ENCODE measurements around the gene PCYOX1L. TPM values are rescaled to one million over a fixed set of nuclear protein-coding genes. Genes with fewer than 3 reads are reported as not detected.

Gene PCYOX1L
- total and polyA plus RNA-seq, 9 of the 15 experiments (the other 6 are each of a cell fraction or from before 2014, with no cell fraction given): 2.3 to 17.9 (median 6.0) TPM

GRCh38 chr5:149345147-149345891 lies 12.5 kb upstream of the PCYOX1L start, which contains the start of gene GRPEL2 (continued):
- TF ChIP-seq MGA (IDR thresholded peaks at IDR 0.05): peak; percentile 20
- TF ChIP-seq MEF2D (tag; conservative IDR thresholded peaks at IDR 0.05; ENCODE audit: low read depth): peak; percentile 63; the same call in 1 of the 2 replicates
- TF ChIP-seq PHF21A (IDR thresholded peaks at IDR 0.05; ENCODE audit: borderline replicate concordance, low read depth): no peak
- TF ChIP-seq ZBTB9 (CRISPR knock-in tag; IDR thresholded peaks at IDR 0.05): 0 out of 2 replicates have a peak, but pooled peaks have one; percentile 60
- TF ChIP-seq SMARCA4 (IDR thresholded peaks at IDR 0.05): peak; percentile 7; the same call in 1 of the 2 replicates
- peak; percentile 71; the same call in 1 of the 2 replicates for TF ChIP-seq CREB1 (IDR thresholded peaks at IDR 0.05)
- no peak; the same call in 1 of the 2 replicates for TF ChIP-seq CREB1 (CRISPR knock-in tag; IDR thresholded peaks at IDR 0.05)
- no peak for TF ChIP-seq RHOXF2B (CRISPR knock-in tag; conservative IDR thresholded peaks at IDR 0.05)
- no peak for TF ChIP-seq E2F5 (CRISPR knock-in tag; IDR thresholded peaks at IDR 0.05)
- TF ChIP-seq MEF2A (IDR thresholded peaks at IDR 0.05; ENCODE audit: control insufficient read depth, low read depth, low read length): 0 out of 2 replicates have a peak, but pooled peaks have one; percentile 47
- no peak for TF ChIP-seq MIER1 (IDR thresholded peaks at IDR 0.05; ENCODE audit: low read depth)
- TF ChIP-seq HDAC6 (IDR thresholded peaks at IDR 0.05; ENCODE audit: low read depth, low read length): no peak
- TF ChIP-seq IRF9 (tag; IDR thresholded peaks at IDR 0.05): no peak

Measured in K562 (cell line).